ENCODE results near the gene SMURF1. TPM values are rescaled to one million over a fixed set of nuclear protein-coding genes. Genes with fewer than 3 reads are reported as not detected.

Gene SMURF1
- total RNA-seq, 1 donor from 2014 or later = 35.0 TPM

- no peak overlapping the region for H3K27ac ChIP-seq
- H3K9me3 ChIP-seq = no peaks in the 10 kb centered on the region
- no peaks in the 10 kb centered on the region for H3K27me3 ChIP-seq
- DNase-seq = no peak
- no peak for ATAC-seq
- H3K4me3 ChIP-seq = no peak overlapping the region
- peaks cover 9% of the 10 kb centered on the region for H3K4me1 ChIP-seq
- intact Hi-C loops (cut with DNase I) = no loop called here
- TF ChIP-seq, protein P1, sequence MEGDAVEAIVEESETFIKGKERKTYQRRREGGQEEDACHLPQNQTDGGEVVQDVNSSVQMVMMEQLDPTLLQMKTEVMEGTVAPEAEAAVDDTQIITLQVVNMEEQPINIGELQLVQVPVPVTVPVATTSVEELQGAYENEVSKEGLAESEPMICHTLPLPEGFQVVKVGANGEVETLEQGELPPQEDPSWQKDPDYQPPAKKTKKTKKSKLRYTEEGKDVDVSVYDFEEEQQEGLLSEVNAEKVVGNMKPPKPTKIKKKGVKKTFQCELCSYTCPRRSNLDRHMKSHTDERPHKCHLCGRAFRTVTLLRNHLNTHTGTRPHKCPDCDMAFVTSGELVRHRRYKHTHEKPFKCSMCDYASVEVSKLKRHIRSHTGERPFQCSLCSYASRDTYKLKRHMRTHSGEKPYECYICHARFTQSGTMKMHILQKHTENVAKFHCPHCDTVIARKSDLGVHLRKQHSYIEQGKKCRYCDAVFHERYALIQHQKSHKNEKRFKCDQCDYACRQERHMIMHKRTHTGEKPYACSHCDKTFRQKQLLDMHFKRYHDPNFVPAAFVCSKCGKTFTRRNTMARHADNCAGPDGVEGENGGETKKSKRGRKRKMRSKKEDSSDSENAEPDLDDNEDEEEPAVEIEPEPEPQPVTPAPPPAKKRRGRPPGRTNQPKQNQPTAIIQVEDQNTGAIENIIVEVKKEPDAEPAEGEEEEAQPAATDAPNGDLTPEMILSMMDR (IDR thresholded peaks at IDR 0.05) = no peak
- peaks cover 81% of the 10 kb centered on the region for H3K36me3 ChIP-seq
These were observed 137.0 kb downstream of the SMURF1 start for GRCh38 chr7:99006739-99007424.

DNA sequence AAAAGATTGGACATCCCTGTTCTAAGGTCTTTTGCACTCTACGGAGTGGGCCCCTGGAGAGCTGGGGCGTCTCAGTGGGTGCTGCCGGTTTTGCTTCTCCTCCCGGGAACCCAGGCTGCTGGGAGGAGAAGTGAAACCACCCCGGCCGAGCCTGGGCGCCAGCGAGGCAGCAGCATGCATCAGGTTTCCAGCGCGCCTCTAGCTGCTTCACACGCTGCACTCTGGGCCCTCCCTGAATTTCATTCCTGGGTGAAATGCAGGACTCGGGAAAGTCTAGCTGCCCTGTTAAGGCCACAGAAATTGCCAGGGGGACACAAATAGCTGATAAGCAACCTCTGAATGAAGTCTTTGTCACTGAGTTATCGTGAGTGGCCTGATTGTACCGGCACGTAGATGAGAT lies 138.1 kb downstream of the SMURF1 start:
- Histone ChIP-seq H3K27ac (no peak overlapping the region), H3K4me3 (no peak overlapping the region), H3K27me3 (no peaks in the 10 kb centered on the region), H3K4me1 (peaks cover 9% of the 10 kb centered on the region), H3K9me3 (no peaks in the 10 kb centered on the region), H3K36me3 (peaks cover 74% of the 10 kb centered on the region)
- intact Hi-C loops (cut with DNase I) = no loop called here
- TF ChIP-seq, protein P1 (IDR thresholded peaks at IDR 0.05) = no peak
- peak; percentile 62 for DNase-seq
- peak; percentile 16 for ATAC-seq

- ATAC-seq = no peak
- Histone ChIP-seq H3K9me3 (no peaks in the 10 kb centered on the region), H3K4me1 (peaks cover 9% of the 10 kb centered on the region), H3K36me3 (peaks cover 74% of the 10 kb centered on the region), H3K4me3 (no peak overlapping the region), H3K27ac (peak overlapping the region; percentile 28), H3K27me3 (no peaks in the 10 kb centered on the region)
- TF ChIP-seq, protein P1 (IDR thresholded peaks at IDR 0.05) = no peak
- intact Hi-C loops (cut with DNase I) = no loop called here
- DNase-seq = no peak
These were observed 139.0 kb downstream of the SMURF1 start for GRCh38 chr7:99004781-99005500.

- Histone ChIP-seq H3K27ac (peak overlapping the region; percentile 67), H3K36me3 (peaks cover 73% of the 10 kb centered on the region), H3K4me1 (peaks cover 9% of the 10 kb centered on the region), H3K4me3 (no peak overlapping the region), H3K9me3 (no peaks in the 10 kb centered on the region), H3K27me3 (no peaks in the 10 kb centered on the region)
- DNase-seq (peak; percentile 71), ATAC-seq (peak; percentile 74)
- intact Hi-C loops (cut with DNase I) = no loop called here
- TF ChIP-seq, protein P1 (IDR thresholded peaks at IDR 0.05) = no peak
These were observed 139.7 kb downstream of the SMURF1 start for GRCh38 chr7:99004216-99004615.

GRCh38 chr7:99003419-99003818 lies 140.5 kb downstream of the SMURF1 start:
- DNase-seq = no peak

More at GRCh38 chr7:99003419-99003818, 140.5 kb downstream of the SMURF1 start:
- peak overlapping the region; percentile 67 for H3K27ac ChIP-seq
- TF ChIP-seq, protein P1 (IDR thresholded peaks at IDR 0.05) = no peak
- H3K4me1 ChIP-seq = peaks cover 9% of the 10 kb centered on the region
- H3K27me3 ChIP-seq = no peaks in the 10 kb centered on the region
- no peaks in the 10 kb centered on the region for H3K9me3 ChIP-seq
- intact Hi-C loops (cut with DNase I) = no loop called here
- no peak for ATAC-seq
- H3K4me3 ChIP-seq = no peak overlapping the region
- H3K36me3 ChIP-seq = peaks cover 73% of the 10 kb centered on the region
